Ammon's horn (tissue), 1 donor: Measurements from ENCODE around the gene GRIN2B.

Experiments used
- DNase-seq: peaks from one replicate; pipeline ENCODE4 v3.0.0-alpha.2; 2016; ENCODE audit warnings: low spot score

Gene GRIN2B

GRCh38 chr12:13981296-13981962 is at the start of gene GRIN2B:
Gene GRIN2B (minus strand): TSS chr12:13981602. CDS start chr12:13866208, 115,394 bp downstream.
- peak; percentile 62 for DNase-seq

- no peak for DNase-seq
Measured at GRCh38 chr12:14026537-14026936, 45.1 kb upstream of the GRIN2B start.

- no peak for DNase-seq
Measured at GRCh38 chr12:14024591-14024990, 43.2 kb upstream of the GRIN2B start.

GRCh38 chr12:14018080-14018479 is 36.7 kb upstream of the GRIN2B start:
- no peak for DNase-seq

GRCh38 chr12:14010989-14011388 is 29.6 kb upstream of the GRIN2B start:
- DNase-seq = no peak

- DNase-seq = no peak
Measured at GRCh38 chr12:14007639-14008038, 26.2 kb upstream of the GRIN2B start.

- DNase-seq = no peak
Measured at GRCh38 chr12:13992585-13992984, 11.2 kb upstream of the GRIN2B start.

GRCh38 chr12:13992106-13992505 is 10.7 kb upstream of the GRIN2B start:
- DNase-seq = no peak

- DNase-seq = no peak
Measured at GRCh38 chr12:13986031-13986430, 4.6 kb upstream of the GRIN2B start.

GRCh38 chr12:13981990-13982389 is 588 bp upstream of the GRIN2B start:
- no peak for DNase-seq

GRCh38 chr12:13980538-13981295 is 685 bp downstream of the GRIN2B start:
- DNase-seq = peak; percentile 66

GRCh38 chr12:13979772-13980378 is 1.5 kb downstream of the GRIN2B start:
- no peak for DNase-seq

GRCh38 chr12:13978876-13979275 is 2.5 kb downstream of the GRIN2B start:
- no peak for DNase-seq

- DNase-seq = no peak
Measured at GRCh38 chr12:13976880-13977279, 4.5 kb downstream of the GRIN2B start.

GRCh38 chr12:13976028-13976584 is 5.3 kb downstream of the GRIN2B start:
- no peak for DNase-seq

GRCh38 chr12:13973996-13974395 is 7.4 kb downstream of the GRIN2B start:
- no peak for DNase-seq

GRCh38 chr12:13970803-13971202 is 10.6 kb downstream of the GRIN2B start:
- no peak for DNase-seq

- DNase-seq = no peak
Measured at GRCh38 chr12:13968281-13968680, 13.1 kb downstream of the GRIN2B start.

GRCh38 chr12:13964666-13965065 is 16.7 kb downstream of the GRIN2B start:
- DNase-seq = no peak

GRCh38 chr12:13962699-13963098 is 18.7 kb downstream of the GRIN2B start:
- peak; percentile 50 for DNase-seq

- DNase-seq = peak; percentile 56
Measured at GRCh38 chr12:13961971-13962370, 19.4 kb downstream of the GRIN2B start.

- peak; percentile 75 for DNase-seq
Measured at GRCh38 chr12:13959131-13959723, 22.2 kb downstream of the GRIN2B start.
